MCF 10A (cell line): ENCODE data around the gene KCNIP1. TPM values are rescaled to one million over a fixed set of nuclear protein-coding genes. Genes with fewer than 3 reads are reported as not detected.

Source experiments
- BruUV-seq: library from RNA; stranded (reverse); fragments of 400-500 nt; replicated peaks from 2 replicates; lab custom pipeline; 2021; lab: Mats Ljungman, UMichigan
- CTCF ChIA-PET: fragments of 300-600 bp; sonication (Branson Sonifier 250); formaldehyde crosslinking; extraction: SDS; loops from one replicate; lab custom pipeline; 2021; ENCODE audit warnings: antibody characterized with exemption, inconsistent platforms; lab: Yijun Ruan, JAX
- POLR2A ChIA-PET: fragments of 300-600, 350-650 bp; sonication (Branson Sonifier 250); formaldehyde crosslinking; extraction: SDS; loops from one replicate; lab custom pipeline; 2020; ENCODE audit warnings: antibody characterized with exemption, inconsistent platforms; lab: Yijun Ruan, JAX
- DNase-seq: peaks from one replicate; pipeline ENCODE4 v3.0.0-alpha.2; 2018; ENCODE audit not compliant: unreplicated experiment
- H3K27ac Mint-ChIP-seq: one replicate; pipeline ENCODE4 v1.8.0; 2022; ENCODE audit warnings: mild to moderate bottlenecking, low read depth, mixed read lengths; ENCODE audit not compliant: unreplicated experiment
- H3K27me3 Mint-ChIP-seq: one replicate; pipeline ENCODE4 v1.8.0; 2022; ENCODE audit warnings: mixed read lengths; ENCODE audit not compliant: insufficient read depth, unreplicated experiment
- H3K36me3 Mint-ChIP-seq: one replicate; pipeline ENCODE4 v1.8.0; 2022; ENCODE audit warnings: mild to moderate bottlenecking, moderate library complexity, mixed read lengths; ENCODE audit not compliant: insufficient read depth, unreplicated experiment
- H3K4me1 Mint-ChIP-seq: one replicate; pipeline ENCODE4 v1.8.0; 2022; ENCODE audit warnings: mixed read lengths; ENCODE audit not compliant: insufficient read depth, unreplicated experiment
- H3K4me3 Mint-ChIP-seq: one replicate; pipeline ENCODE4 v1.8.0; 2022; ENCODE audit warnings: mild to moderate bottlenecking, moderate library complexity, mixed read lengths; ENCODE audit not compliant: unreplicated experiment
- H3K9me3 Mint-ChIP-seq: one replicate; pipeline ENCODE4 v1.8.0; 2022; ENCODE audit warnings: mixed read lengths; ENCODE audit not compliant: unreplicated experiment
- intact Hi-C: fragments of 100-400 bp; cut with micrococcal nuclease; formaldehyde crosslinking; loops from 2 replicates; pipeline ENCODE4 v1.14.1; 2022
- total RNA-seq: library from RNA; stranded (reverse); gene quantifications from 2 replicates; pipeline ENCODE4 v1.2.3, GENCODE V29; 2022
- TF ChIP-seq, protein P1 (sequence below): fragments of 200-600 bp; IDR thresholded peaks from one replicate; pipeline ENCODE4 v1.8.0; 2022; ENCODE audit warnings: antibody characterized with exemption, mild to moderate bottlenecking; ENCODE audit not compliant: unreplicated experiment

Gene KCNIP1
- total RNA-seq, 1 experiment from 2014 or later = not detected

DNA sequence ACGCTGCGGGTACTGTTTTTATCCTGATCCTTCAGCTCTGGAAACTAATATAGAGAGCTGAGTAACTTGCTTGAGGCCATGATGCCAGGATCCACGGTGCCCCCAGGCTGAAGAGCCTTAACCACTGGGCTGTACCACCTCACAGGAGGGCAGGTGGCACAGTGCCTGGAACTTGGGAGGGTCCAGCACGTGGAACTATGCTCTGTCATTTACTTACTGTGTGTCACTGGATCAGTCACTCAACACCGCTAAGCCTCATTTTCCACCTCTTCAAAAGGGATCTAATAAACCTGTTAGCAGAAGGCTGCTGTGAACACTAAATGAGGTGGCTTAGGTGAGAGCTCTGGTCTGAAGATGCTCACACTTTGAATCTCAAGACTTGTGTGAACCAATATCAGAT, 29.6 kb downstream of the KCNIP1 start:
- Mint-ChIP-seq H3K36me3 (no peaks in the 10 kb centered on the region), H3K27me3 (peaks cover 33% of the 10 kb centered on the region), H3K4me3 (no peak overlapping the region), H3K27ac (no peak overlapping the region), H3K4me1 (no peaks in the 10 kb centered on the region), H3K9me3 (no peaks in the 10 kb centered on the region)
- ChIA-PET CTCF (interaction anchor here (0.6 to 1.5 kb wide), 5 partner anchors 80 to 282 kb away, joined by 3 read pairs; no protein-coding TSS in a partner anchor), POLR2A (interaction anchor here (0.7 kb wide), 1 partner anchor 1614 kb away, joined by 3 read pairs; no protein-coding TSS in a partner anchor)
- intact Hi-C loops = no loop called here
- no TSS peak for BruUV-seq
- TF ChIP-seq, protein P1, sequence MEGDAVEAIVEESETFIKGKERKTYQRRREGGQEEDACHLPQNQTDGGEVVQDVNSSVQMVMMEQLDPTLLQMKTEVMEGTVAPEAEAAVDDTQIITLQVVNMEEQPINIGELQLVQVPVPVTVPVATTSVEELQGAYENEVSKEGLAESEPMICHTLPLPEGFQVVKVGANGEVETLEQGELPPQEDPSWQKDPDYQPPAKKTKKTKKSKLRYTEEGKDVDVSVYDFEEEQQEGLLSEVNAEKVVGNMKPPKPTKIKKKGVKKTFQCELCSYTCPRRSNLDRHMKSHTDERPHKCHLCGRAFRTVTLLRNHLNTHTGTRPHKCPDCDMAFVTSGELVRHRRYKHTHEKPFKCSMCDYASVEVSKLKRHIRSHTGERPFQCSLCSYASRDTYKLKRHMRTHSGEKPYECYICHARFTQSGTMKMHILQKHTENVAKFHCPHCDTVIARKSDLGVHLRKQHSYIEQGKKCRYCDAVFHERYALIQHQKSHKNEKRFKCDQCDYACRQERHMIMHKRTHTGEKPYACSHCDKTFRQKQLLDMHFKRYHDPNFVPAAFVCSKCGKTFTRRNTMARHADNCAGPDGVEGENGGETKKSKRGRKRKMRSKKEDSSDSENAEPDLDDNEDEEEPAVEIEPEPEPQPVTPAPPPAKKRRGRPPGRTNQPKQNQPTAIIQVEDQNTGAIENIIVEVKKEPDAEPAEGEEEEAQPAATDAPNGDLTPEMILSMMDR = no peak
- no peak for DNase-seq

DNA sequence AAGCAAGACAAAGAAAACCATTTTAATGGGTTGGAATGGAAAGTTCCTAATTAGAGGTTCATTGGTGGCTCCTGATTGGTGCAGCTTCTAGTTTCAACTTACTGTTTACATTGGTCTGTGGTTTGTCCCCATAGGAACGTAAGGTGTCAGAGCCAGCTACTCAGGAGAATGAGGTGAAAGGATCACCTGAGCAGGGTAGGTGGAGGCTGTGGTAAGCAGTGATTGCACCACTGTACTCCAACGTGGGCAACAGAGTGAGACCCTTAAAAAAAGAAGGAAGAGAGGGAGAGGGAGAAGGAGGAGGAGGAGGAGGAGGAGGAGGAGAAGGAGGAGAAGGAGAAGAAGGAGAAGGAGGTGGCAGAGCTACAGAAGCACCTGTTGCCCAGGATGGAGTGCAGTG, 30.4 kb downstream of the KCNIP1 start:
- Mint-ChIP-seq H3K27me3 (peaks cover 33% of the 10 kb centered on the region), H3K4me3 (no peak overlapping the region), H3K27ac (no peak overlapping the region), H3K4me1 (no peaks in the 10 kb centered on the region), H3K9me3 (no peaks in the 10 kb centered on the region), H3K36me3 (no peaks in the 10 kb centered on the region)
- intact Hi-C loops = no loop called here
- peak; percentile 24 for DNase-seq
- ChIA-PET CTCF (interaction anchor here (0.6 to 1.1 kb wide), 4 partner anchors 14 to 283 kb away, joined by 3 to 4 read pairs (median 4); no protein-coding TSS in a partner anchor), POLR2A (interaction anchor here (0.8 kb wide), 1 partner anchor 12 kb away, joined by 3 read pairs; no protein-coding TSS in a partner anchor)
- BruUV-seq = no TSS peak
- TF ChIP-seq, protein P1 = no peak

DNA sequence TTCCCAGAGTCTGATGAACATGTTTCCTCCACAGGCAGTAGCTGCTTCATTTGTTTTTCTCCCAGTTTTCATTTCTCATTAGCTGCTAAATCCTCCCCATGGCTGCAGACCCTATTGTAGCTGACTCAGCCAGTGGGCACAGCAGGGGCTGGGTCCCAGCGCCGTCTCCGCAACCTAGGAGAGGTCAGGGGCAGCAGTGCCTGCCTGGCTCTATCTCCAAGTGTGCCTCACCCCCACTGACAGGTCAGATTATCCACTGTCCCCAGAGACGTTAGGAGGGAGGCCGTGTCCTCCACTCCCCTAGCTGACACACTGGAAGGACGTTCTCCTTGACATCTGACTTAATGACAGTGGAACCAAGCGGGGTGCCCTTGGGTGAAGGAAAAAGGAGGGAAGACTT, 31.1 kb downstream of the KCNIP1 start:
- TF ChIP-seq, protein P1 = no peak
- no peak overlapping the region for H3K4me3 Mint-ChIP-seq
- ChIA-PET CTCF (interaction anchor here (0.6 to 1.1 kb wide), 4 partner anchors 13 to 115 kb away, joined by 3 to 4 read pairs (median 4); no protein-coding TSS in a partner anchor), POLR2A (interaction anchor here (0.8 kb wide), 1 partner anchor 13 kb away, joined by 3 read pairs; no protein-coding TSS in a partner anchor)
- no peak overlapping the region for H3K27ac Mint-ChIP-seq
- peaks cover 33% of the 10 kb centered on the region for H3K27me3 Mint-ChIP-seq
- no peaks in the 10 kb centered on the region for H3K36me3 Mint-ChIP-seq
- BruUV-seq = no TSS peak
- DNase-seq = no peak
- no peaks in the 10 kb centered on the region for H3K4me1 Mint-ChIP-seq
- H3K9me3 Mint-ChIP-seq = no peaks in the 10 kb centered on the region
- intact Hi-C loops = no loop called here

DNA sequence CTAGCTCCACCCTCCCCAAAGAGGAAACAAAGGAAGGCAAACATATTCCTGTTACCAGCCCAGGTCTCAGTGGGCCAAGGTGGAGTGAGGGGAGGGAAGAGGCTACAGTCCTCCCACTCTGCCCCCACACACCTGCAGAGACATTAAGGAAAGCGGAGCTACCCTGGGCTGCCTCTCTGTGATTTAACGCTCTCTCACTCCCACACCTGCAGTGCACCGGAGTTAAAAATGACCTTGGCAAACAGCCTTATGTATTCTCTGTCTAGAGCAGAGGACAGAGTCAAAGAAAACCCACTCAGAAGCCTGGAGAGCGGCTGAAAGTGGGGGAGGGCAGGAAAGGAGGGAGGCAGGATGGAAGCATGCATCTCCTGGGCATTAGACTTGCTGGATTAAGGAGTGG, 32.7 kb downstream of the KCNIP1 start:
- Mint-ChIP-seq H3K9me3 (no peaks in the 10 kb centered on the region), H3K36me3 (no peaks in the 10 kb centered on the region), H3K27ac (no peak overlapping the region), H3K27me3 (peaks cover 33% of the 10 kb centered on the region), H3K4me3 (no peak overlapping the region), H3K4me1 (no peaks in the 10 kb centered on the region)
- no peak for DNase-seq
- no TSS peak for BruUV-seq
- ChIA-PET CTCF (interaction anchor here (0.5 to 1.9 kb wide), 2 partner anchors 11 to 96 kb away, joined by 3 to 4 read pairs; no protein-coding TSS in a partner anchor), POLR2A (no interaction called here)
- intact Hi-C loops = no loop called here
- TF ChIP-seq, protein P1 = no peak
